DOHH2 (cell line): ENCODE measurements around the gene DMC1.
A peak's percentile ranks its signal among the peaks of the same experiment; 100 is the strongest.

ENCODE experiments used
- H3F3A ChIP-seq: fragments of 200-600 bp; sonication (generic), shearing (Covaris generic); 2 replicates; pipeline ENCODE4 v1.6.0; 2016; ENCODE audit warnings: antibody characterized with exemption, mild to moderate bottlenecking; ENCODE audit not compliant: control insufficient read depth, insufficient read depth
- H3K27ac ChIP-seq: fragments of 200-600 bp; sonication (generic); 2 replicates; pipeline ENCODE4 v1.5.1; 2014; ENCODE audit warnings: low read depth, mild to moderate bottlenecking, low read length, moderate library complexity
- H3K27me3 ChIP-seq: fragments of 200-600 bp; sonication (generic); 2 replicates; pipeline ENCODE4 v1.6.1; 2014; ENCODE audit warnings: mild to moderate bottlenecking, low read length, mixed read lengths; ENCODE audit not compliant: control insufficient read depth
- H3K36me3 ChIP-seq: fragments of 200-600 bp; sonication (generic); 2 replicates; pipeline ENCODE4 v1.6.1; 2014; ENCODE audit warnings: mild to moderate bottlenecking, low read length, moderate library complexity, mixed read lengths; ENCODE audit not compliant: control insufficient read depth
- H3K4me1 ChIP-seq: fragments of 200-600 bp; sonication (generic); 2 replicates; pipeline ENCODE4 v1.6.1; 2014; ENCODE audit warnings: mild to moderate bottlenecking, low read length, mixed read lengths; ENCODE audit not compliant: control insufficient read depth
- H3K4me2 ChIP-seq: fragments of 200-600 bp; sonication (generic); 2 replicates; pipeline ENCODE4 v1.6.0; 2014; ENCODE audit warnings: mild to moderate bottlenecking, low read length, moderate library complexity
- H3K4me3 ChIP-seq: fragments of 200-600 bp; sonication (generic); 2 replicates; pipeline ENCODE4 v1.5.1; 2014; ENCODE audit warnings: mild to moderate bottlenecking, low read length, mixed read lengths
- H3K79me2 ChIP-seq: fragments of 200-600 bp; sonication (generic); 2 replicates; pipeline ENCODE4 v1.6.1; 2014; ENCODE audit warnings: mild to moderate bottlenecking, low read length, mixed read lengths; ENCODE audit not compliant: control insufficient read depth
- H3K9me2 ChIP-seq: fragments of 200-600 bp; sonication (generic); replicated peaks from 2 replicates; pipeline ENCODE4 v1.6.1; 2014; ENCODE audit warnings: mild to moderate bottlenecking, low read length, mixed read lengths; ENCODE audit not compliant: control insufficient read depth
- H3K9me3 ChIP-seq: fragments of 200-600 bp; sonication (generic); 2 replicates; pipeline ENCODE4 v1.6.1; 2014; ENCODE audit warnings: antibody characterized with exemption, low read length, mixed read lengths; ENCODE audit not compliant: control insufficient read depth, insufficient read depth
- H4K20me1 ChIP-seq: fragments of 200-600 bp; sonication (generic); 2 replicates; pipeline ENCODE4 v1.6.0; 2014; ENCODE audit warnings: low read depth, mild to moderate bottlenecking, antibody characterized with exemption, low read length, moderate library complexity; ENCODE audit not compliant: control insufficient read depth, insufficient read depth
- CTCF ChIP-seq: fragments of 200-600 bp; sonication (generic); IDR thresholded peaks from one replicate; pipeline ENCODE4 v1.5.1; 2014; ENCODE audit warnings: antibody characterized with exemption, mild to moderate bottlenecking, low read depth, low read length; ENCODE audit not compliant: poor library complexity, severe bottlenecking
- EZH2phosphoT487 ChIP-seq: fragments of 200-600 bp; sonication (generic); IDR thresholded peaks from 2 replicates; pipeline ENCODE4 v1.6.1; 2017; ENCODE audit warnings: borderline replicate concordance, mild to moderate bottlenecking, antibody characterized with exemption, low read length, moderate library complexity, mixed read lengths

The DMC1 gene

GRCh38 chr22:38523029-38523428, 47.0 kb downstream of the DMC1 start:
- H3K9me3 ChIP-seq, result no peaks in the 10 kb centered on the region
- no peak overlapping the region for H3K4me3 ChIP-seq
- H3K4me1 ChIP-seq, result no peaks in the 10 kb centered on the region
- no peak for TF ChIP-seq EZH2phosphoT487
- no peak for TF ChIP-seq CTCF
- H3K27ac ChIP-seq, result no peak overlapping the region
- no peak overlapping the region for H3K4me2 ChIP-seq
- H3K36me3 ChIP-seq, result no peaks in the 10 kb centered on the region
- H3K27me3 ChIP-seq, result no peaks in the 10 kb centered on the region
- H4K20me1 ChIP-seq, result no peaks in the 10 kb centered on the region
- H3F3A ChIP-seq, result no peaks in the 10 kb centered on the region
- no peaks in the 10 kb centered on the region for H3K9me2 ChIP-seq
- no peaks in the 10 kb centered on the region for H3K79me2 ChIP-seq

DNA sequence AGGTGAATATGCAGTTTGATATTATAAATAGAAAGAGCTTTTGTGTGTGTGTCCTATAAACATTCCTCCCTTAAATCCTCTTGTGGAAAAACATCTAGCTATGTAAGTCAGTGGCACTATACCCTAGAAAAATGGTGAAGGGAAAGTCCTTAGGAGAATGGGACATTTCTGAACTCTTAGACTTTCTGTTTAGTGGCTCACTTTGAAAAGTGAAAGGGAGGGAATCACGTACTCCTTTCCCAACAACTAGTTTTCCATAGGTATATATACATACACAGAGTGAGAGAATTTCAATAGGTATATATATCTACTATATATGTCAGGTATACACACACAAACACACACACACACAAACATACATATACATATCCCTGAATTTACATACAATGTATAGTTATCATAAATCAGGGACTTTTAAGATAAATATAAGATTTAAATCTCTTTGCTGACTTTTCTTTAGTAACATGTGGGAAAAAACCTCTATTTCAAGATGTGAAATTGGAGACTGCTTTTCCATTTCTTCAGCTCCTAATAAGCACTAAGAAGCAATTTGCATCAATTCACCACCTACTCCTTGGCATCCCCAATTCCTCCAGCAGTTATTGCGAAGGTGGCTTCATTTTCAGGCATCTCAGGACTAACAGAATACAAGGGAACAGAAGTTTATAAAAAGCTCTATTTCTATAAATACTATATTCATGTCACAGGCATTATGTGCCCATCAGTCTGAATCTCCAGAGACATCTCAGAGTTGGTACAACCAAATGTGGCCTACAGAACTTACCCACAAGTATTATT, 50.3 kb downstream of the DMC1 start:
- H3K4me2 ChIP-seq, result no peak overlapping the region
- H3K9me3 ChIP-seq, result no peaks in the 10 kb centered on the region
- TF ChIP-seq CTCF, result no peak
- no peak for TF ChIP-seq EZH2phosphoT487

GRCh38 chr22:38518620-38519019, 51.4 kb downstream of the DMC1 start:
- no peaks in the 10 kb centered on the region for H3K9me3 ChIP-seq
- no peaks in the 10 kb centered on the region for H3K9me2 ChIP-seq
- no peak overlapping the region for H3K27ac ChIP-seq
- no peaks in the 10 kb centered on the region for H3K36me3 ChIP-seq
- H4K20me1 ChIP-seq, result no peaks in the 10 kb centered on the region
- no peak overlapping the region for H3K4me2 ChIP-seq
- H3K27me3 ChIP-seq, result no peaks in the 10 kb centered on the region
- no peaks in the 10 kb centered on the region for H3K79me2 ChIP-seq
- no peaks in the 10 kb centered on the region for H3K4me1 ChIP-seq
- H3K4me3 ChIP-seq, result no peak overlapping the region
- no peaks in the 10 kb centered on the region for H3F3A ChIP-seq
- TF ChIP-seq EZH2phosphoT487, result no peak
- no peak for TF ChIP-seq CTCF

More for the DNA sequence above, 50.3 kb downstream of the DMC1 start:
- Histone ChIP-seq H4K20me1 (no peaks in the 10 kb centered on the region), H3K4me1 (no peaks in the 10 kb centered on the region), H3F3A (no peaks in the 10 kb centered on the region), H3K36me3 (no peaks in the 10 kb centered on the region), H3K4me3 (no peak overlapping the region), H3K27ac (no peak overlapping the region), H3K27me3 (no peaks in the 10 kb centered on the region), H3K9me2 (no peaks in the 10 kb centered on the region), H3K79me2 (no peaks in the 10 kb centered on the region)

DNA sequence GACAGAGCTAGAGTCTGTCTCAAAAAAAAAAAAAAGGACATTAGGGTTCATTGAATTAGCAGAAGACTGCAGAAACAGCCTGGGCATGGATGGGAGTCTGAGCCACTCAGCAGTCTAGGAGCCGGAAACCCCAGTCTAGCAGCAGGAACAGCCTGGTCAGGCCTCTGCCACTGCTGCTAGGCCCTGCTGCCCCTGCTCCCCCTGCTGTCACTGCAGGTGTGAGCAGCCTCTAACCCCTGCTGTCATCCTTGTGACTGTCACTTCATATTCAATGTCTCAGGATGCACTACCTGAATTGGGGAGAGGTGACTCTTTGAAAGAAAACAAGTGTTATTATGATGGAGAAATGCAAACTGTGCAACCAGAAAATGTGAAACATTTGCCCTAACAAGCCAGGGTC, 56.9 kb downstream of the DMC1 start:
- no peaks in the 10 kb centered on the region for H3K9me2 ChIP-seq
- H3K36me3 ChIP-seq, result no peaks in the 10 kb centered on the region
- TF ChIP-seq EZH2phosphoT487, result no peak
- peak; percentile 63 for TF ChIP-seq CTCF
- H3K4me1 ChIP-seq, result peaks cover 6% of the 10 kb centered on the region
- no peaks in the 10 kb centered on the region for H3K27me3 ChIP-seq
- no peaks in the 10 kb centered on the region for H3F3A ChIP-seq
- H4K20me1 ChIP-seq, result no peaks in the 10 kb centered on the region
- no peak overlapping the region for H3K27ac ChIP-seq
- no peak overlapping the region for H3K4me3 ChIP-seq
- H3K79me2 ChIP-seq, result no peaks in the 10 kb centered on the region
- no peaks in the 10 kb centered on the region for H3K9me3 ChIP-seq
- H3K4me2 ChIP-seq, result no peak overlapping the region
